IMR-90 (cell line): ENCODE measurements around the gene GNAI3. TPM values are rescaled to one million over a fixed set of nuclear protein-coding genes. Genes with fewer than 3 reads are reported as not detected.

Experiments used
- ATAC-seq: fragments of 200-7000 bp; cut with Tn5 transposase; 2 replicates; pipeline ENCODE4 v1.9.1; 2020; ENCODE audit warnings: low read depth, mild to moderate bottlenecking, moderate library complexity
- BruUV-seq: library from RNA; stranded (reverse); fragments of 400-500 nt; replicated peaks from 2 replicates; lab custom pipeline; 2021; lab: Mats Ljungman, UMichigan
- CTCF ChIA-PET: fragments of 300-600 bp; formaldehyde crosslinking; extraction: SDS; loops from one replicate; lab custom pipeline; 2021; ENCODE audit warnings: antibody characterized with exemption; lab: Yijun Ruan, JAX
- POLR2A ChIA-PET: fragments of 300-600 bp; sonication (Branson Sonifier 250); formaldehyde crosslinking; loops from one replicate; lab custom pipeline; 2022; ENCODE audit warnings: antibody characterized with exemption; ENCODE audit not compliant: unreplicated experiment; lab: Charles Lee
- DNase-seq: peaks from one replicate; pipeline ENCODE4 v3.0.0; 2013
- H2AFZ ChIP-seq: replicated peaks from 2 replicates; pipeline ENCODE3; 2013; ENCODE audit warnings: low read length, mild to moderate bottlenecking; ENCODE audit not compliant: poor library complexity
- H2AK5ac ChIP-seq: 2 replicates; pipeline ENCODE4 v1.6.1; 2013; ENCODE audit warnings: low read depth, low read length, inconsistent platforms
- H2AK9ac ChIP-seq: replicated peaks from 2 replicates; pipeline ENCODE3; 2013; ENCODE audit warnings: mild to moderate bottlenecking, low read depth, low read length, moderate library complexity; ENCODE audit not compliant: poor library complexity
- H2BK120ac ChIP-seq: 2 replicates; pipeline ENCODE4 v1.6.1; 2013; ENCODE audit warnings: low read depth, low read length, inconsistent platforms
- H2BK15ac ChIP-seq: 3 replicates; pipeline ENCODE4 v1.6.1; 2013; ENCODE audit warnings: low read depth, low read length, inconsistent platforms
- H2BK20ac ChIP-seq: 2 replicates; pipeline ENCODE4 v1.6.1; 2013; ENCODE audit warnings: low read depth, mild to moderate bottlenecking, inconsistent platforms, low read length, moderate library complexity
- H2BK5ac ChIP-seq: 2 replicates; pipeline ENCODE4 v1.6.1; 2013; ENCODE audit warnings: mild to moderate bottlenecking, low read depth, low read length, inconsistent platforms; ENCODE audit not compliant: poor library complexity, severe bottlenecking
- H3K14ac ChIP-seq: replicated peaks from 2 replicates; pipeline ENCODE4 v1.6.1; 2013; ENCODE audit warnings: low read depth, low read length, inconsistent platforms
- H3K18ac ChIP-seq: 2 replicates; pipeline ENCODE4 v1.6.1; 2013; ENCODE audit warnings: low read depth, low read length, control low read depth
- H3K23ac ChIP-seq: 2 replicates; pipeline ENCODE4 v1.6.1; 2013; ENCODE audit warnings: low read depth, low read length, inconsistent platforms
- H3K27ac ChIP-seq: 2 replicates; pipeline ENCODE4 v1.5.1; 2013; ENCODE audit warnings: mild to moderate bottlenecking, control low read depth, low read length; ENCODE audit not compliant: insufficient read depth
- H3K27me3 ChIP-seq: 2 replicates; pipeline ENCODE4 v1.6.1; 2013; ENCODE audit warnings: low read length; ENCODE audit not compliant: control insufficient read depth, insufficient read depth
- H3K36me3 ChIP-seq: 2 replicates; pipeline ENCODE4 v1.6.1; 2013; ENCODE audit warnings: low read length, mixed read lengths; ENCODE audit not compliant: control insufficient read depth, insufficient read depth
- H3K4ac ChIP-seq: 2 replicates; pipeline ENCODE4 v1.6.1; 2013; ENCODE audit warnings: low read depth, low read length, inconsistent platforms
- H3K4me1 ChIP-seq: 2 replicates; pipeline ENCODE4 v1.6.1; 2013; ENCODE audit warnings: low read length, mixed read lengths; ENCODE audit not compliant: control insufficient read depth, insufficient read depth
- H3K4me2 ChIP-seq: 2 replicates; pipeline ENCODE4 v1.6.1; 2013; ENCODE audit warnings: low read depth, mild to moderate bottlenecking, control low read depth, low read length, moderate library complexity
- H3K4me3 ChIP-seq: 2 replicates; pipeline ENCODE4 v1.5.1; 2013; ENCODE audit warnings: low read depth, mild to moderate bottlenecking, control low read depth, low read length, moderate library complexity; ENCODE audit not compliant: insufficient read depth
- H3K56ac ChIP-seq: 2 replicates; pipeline ENCODE4 v1.6.1; 2013; ENCODE audit warnings: low read length, inconsistent platforms; ENCODE audit not compliant: insufficient read depth; ENCODE audit errors: extremely low read depth
- H3K79me1 ChIP-seq, 2 experiments: 2 replicates each; pipeline ENCODE4 v1.6.1; 2013; ENCODE audit warnings: low read length in 2 of 2, inconsistent platforms in 1 of 2, low read depth in 1 of 2
- H3K9ac ChIP-seq: 2 replicates; pipeline ENCODE4 v1.6.1; 2013; ENCODE audit warnings: low read depth, low read length, control low read depth
- H3K9me1 ChIP-seq: 2 replicates; pipeline ENCODE4 v1.6.1; 2013; ENCODE audit warnings: low read length, inconsistent platforms; ENCODE audit not compliant: insufficient read depth
- H3K9me3 ChIP-seq: 2 replicates; pipeline ENCODE4 v1.6.1; 2013; ENCODE audit warnings: low read length; ENCODE audit not compliant: control insufficient read depth, insufficient read depth
- H4K20me1 ChIP-seq: 2 replicates; pipeline ENCODE4 v1.6.1; 2013; ENCODE audit warnings: low read length, inconsistent platforms; ENCODE audit not compliant: insufficient read depth
- H4K5ac ChIP-seq: 2 replicates; pipeline ENCODE4 v1.6.1; 2013; ENCODE audit warnings: mild to moderate bottlenecking, low read depth, low read length, control low read depth
- H4K8ac ChIP-seq, 2 experiments: 2 replicates each; pipeline ENCODE4 v1.6.1; 2013; ENCODE audit warnings: low read depth in 2 of 2, low read length in 2 of 2, control low read depth in 1 of 2, inconsistent platforms in 1 of 2
- H4K91ac ChIP-seq: 2 replicates; pipeline ENCODE4 v1.6.1; 2013; ENCODE audit warnings: low read depth, low read length, inconsistent platforms; ENCODE audit not compliant: insufficient read depth
- MAZ ChIP-seq: IDR thresholded peaks from 2 replicates; pipeline ENCODE4 v1.6.1; 2012; ENCODE audit warnings: low read depth, mild to moderate bottlenecking, low read length, improper control_type of control experiment, moderate library complexity, borderline replicate concordance
- MXI1 ChIP-seq: IDR thresholded peaks from 2 replicates; pipeline ENCODE4 v1.6.1; 2012; ENCODE audit warnings: low read depth, mild to moderate bottlenecking, low read length, moderate library complexity, borderline replicate concordance
- RAD21 ChIP-seq: IDR thresholded peaks from 2 replicates; pipeline ENCODE4 v1.6.1; 2012; ENCODE audit warnings: low read length, improper control_type of control experiment
- WGBS, 2 experiments: methylation state at CpG; one replicate each; pipeline versions ENCODE4 v1.1.5 to v1.1.7; 2013; ENCODE audit warnings: missing lambda C conversion rate in 2 of 2; ENCODE audit not compliant: insufficient read length in 1 of 2; ENCODE audit errors: extremely low coverage in 2 of 2; 5-methylcytosine and 5-hydroxymethylcytosine counted together
- dilution Hi-C: fragments of 300-500 bp; cut with HindIII; formaldehyde crosslinking; loops from one replicate; pipeline ENCODE4 v1.14.3; 2018; ENCODE audit warnings: low sequenced_read_pairs; ENCODE audit not compliant: unreplicated experiment
- in situ Hi-C: fragments of 300-500 bp; cut with MboI; formaldehyde crosslinking; loops from 3 replicates; pipeline ENCODE4 v1.14.3; 2019; ENCODE audit warnings: low sequenced_read_pairs, inconsistent platforms, mixed read lengths
- intact Hi-C: fragments of 100-400 bp; cut with micrococcal nuclease; formaldehyde crosslinking; loops from 2 replicates; pipeline ENCODE4 v1.10.0; 2022
- polyA plus RNA-seq, 3 experiments: library from polyadenylated mRNA; depleted of rRNA; stranded (reverse); fragments of >200 nt; gene quantifications; 2 replicates each; pipeline ENCODE4 v1.2.3, GENCODE V29; 2012; ENCODE audit warnings: low replicate concordance in 1 of 3
- total RNA-seq: library from RNA; depleted of rRNA; stranded (reverse); fragments of >200 nt; gene quantifications from 2 replicates; pipeline ENCODE4 v1.2.3, GENCODE V29; 2012
- TF ChIP-seq, protein P1 (sequence below): fragments of 150-350 bp; IDR thresholded peaks from 2 replicates; pipeline ENCODE4 v1.6.1; 2016; ENCODE audit warnings: low read depth, mild to moderate bottlenecking, low read length, moderate library complexity, borderline replicate concordance

Gene GNAI3
- total and polyA plus RNA-seq, 2 of the 4 experiments (the other 2 are of a cell fraction), result 5.9 to 14.9 TPM

DNA sequence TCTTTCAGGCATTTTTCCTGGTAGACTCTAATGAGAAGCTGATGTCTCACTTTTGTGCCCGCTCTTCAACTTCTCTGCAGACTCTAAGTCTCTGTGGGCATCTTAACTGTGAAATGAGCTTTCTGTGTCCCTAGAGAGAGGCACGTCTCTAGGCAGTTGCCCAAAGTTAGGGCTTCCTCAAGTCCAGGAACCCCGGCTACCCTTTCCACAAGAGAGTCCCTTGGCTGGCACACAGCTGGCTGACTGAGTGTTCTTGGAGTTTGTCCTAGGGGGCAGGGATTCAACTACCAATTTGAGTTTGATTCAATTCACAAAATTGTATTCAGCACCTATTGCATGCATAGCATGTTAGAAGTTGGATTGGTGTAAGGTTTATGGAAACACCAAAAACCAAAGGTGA is 7.3 kb upstream of the GNAI3 start:
- no peaks in the 10 kb centered on the region; the same call in 1 of the 2 replicates for H3K4me1 ChIP-seq
- dilution Hi-C loops (no loop called here), in situ Hi-C loops (no loop called here), intact Hi-C loops (no loop called here)
- no peaks in the 10 kb centered on the region; the same call in 1 of the 2 replicates for H3K9me1 ChIP-seq
- TF ChIP-seq RAD21 (no peak), MAZ (no peak), MXI1 (no peak)
- TF ChIP-seq, protein P1, sequence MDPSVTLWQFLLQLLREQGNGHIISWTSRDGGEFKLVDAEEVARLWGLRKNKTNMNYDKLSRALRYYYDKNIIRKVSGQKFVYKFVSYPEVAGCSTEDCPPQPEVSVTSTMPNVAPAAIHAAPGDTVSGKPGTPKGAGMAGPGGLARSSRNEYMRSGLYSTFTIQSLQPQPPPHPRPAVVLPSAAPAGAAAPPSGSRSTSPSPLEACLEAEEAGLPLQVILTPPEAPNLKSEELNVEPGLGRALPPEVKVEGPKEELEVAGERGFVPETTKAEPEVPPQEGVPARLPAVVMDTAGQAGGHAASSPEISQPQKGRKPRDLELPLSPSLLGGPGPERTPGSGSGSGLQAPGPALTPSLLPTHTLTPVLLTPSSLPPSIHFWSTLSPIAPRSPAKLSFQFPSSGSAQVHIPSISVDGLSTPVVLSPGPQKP, result no peak
- no peak overlapping the region for H4K91ac ChIP-seq
- no peak overlapping the region for H3K4me2 ChIP-seq
- no peak overlapping the region for H3K27ac ChIP-seq
- H2AFZ ChIP-seq, result no peak overlapping the region
- WGBS, 2 experiments, result no CpG with 5 or more reads among the region's 3 CpGs
- no peak overlapping the region for H3K4ac ChIP-seq
- H3K79me1 ChIP-seq, result no peaks in the 10 kb centered on the region
- H2AK9ac ChIP-seq, result no peak overlapping the region
- no peaks in the 10 kb centered on the region for H4K20me1 ChIP-seq
- ATAC-seq, result no peak
- no peak overlapping the region for H4K5ac ChIP-seq
- no peaks in the 10 kb centered on the region for H3K36me3 ChIP-seq
- H3K14ac ChIP-seq, result no peak overlapping the region
- no peak overlapping the region for H4K8ac ChIP-seq
- H3K4me3 ChIP-seq, result no peak overlapping the region
- peaks cover 23% of the 10 kb centered on the region for H3K27me3 ChIP-seq
- no peaks in the 10 kb centered on the region for H3K9me3 ChIP-seq
- no peak overlapping the region for H3K9ac ChIP-seq
- CTCF ChIA-PET, result interaction anchor here (1.4 to 1.5 kb wide), 2 partner anchors 9 to 51 kb away, joined by 3 to 5 read pairs; no protein-coding TSS in a partner anchor
- H3K18ac ChIP-seq, result no peak overlapping the region
- H3K23ac ChIP-seq, result no peak overlapping the region
- no peak overlapping the region for H3K56ac ChIP-seq
- no peak overlapping the region for H2BK120ac ChIP-seq
- H2BK20ac ChIP-seq, result no peak overlapping the region
- no peak for DNase-seq
- H2BK15ac ChIP-seq, result no peak overlapping the region
- H2BK5ac ChIP-seq, result no peak overlapping the region
- no peak overlapping the region for H2AK5ac ChIP-seq
- POLR2A ChIA-PET, result no interaction called here
- BruUV-seq, result no TSS peak
